HG02870 (cell line): Measurements from ENCODE around the gene RTN4RL1.
A peak's percentile ranks its signal among the peaks of the same experiment; 100 is the strongest.

Experiments
- ATAC-seq: cut with Tn5 transposase; IDR thresholded peaks from one replicate; pipeline ENCODE4 v1.9.1; 2021; ENCODE audit warnings: mild to moderate bottlenecking, moderate library complexity; ENCODE audit not compliant: unreplicated experiment

RTN4RL1 gene

GRCh38 chr17:2059547-2060384, 34.6 kb upstream of the RTN4RL1 start:
- no peak for ATAC-seq

- ATAC-seq: no peak
Observed at GRCh38 chr17:2058586-2059546, 33.7 kb upstream of the RTN4RL1 start.

GRCh38 chr17:2057760-2058585, 32.8 kb upstream of the RTN4RL1 start:
- no peak for ATAC-seq

GRCh38 chr17:2057175-2057759, 32.1 kb upstream of the RTN4RL1 start:
- no peak for ATAC-seq

GRCh38 chr17:2056206-2057174, 31.4 kb upstream of the RTN4RL1 start:
- ATAC-seq: no peak

GRCh38 chr17:2055292-2056205, 30.4 kb upstream of the RTN4RL1 start:
- ATAC-seq: no peak

GRCh38 chr17:2054512-2055291, 29.6 kb upstream of the RTN4RL1 start, which contains the start of gene HIC1:
HIC1 (plus strand) TSS chr17:2055103; CDS start chr17:2056691, 1,588 bp downstream.
- ATAC-seq: peak; percentile 29

- ATAC-seq: no peak
Observed at GRCh38 chr17:2054262-2054511, 29.1 kb upstream of the RTN4RL1 start.

GRCh38 chr17:2053380-2054261, 28.5 kb upstream of the RTN4RL1 start:
- ATAC-seq: no peak

GRCh38 chr17:2051933-2052559, 26.9 kb upstream of the RTN4RL1 start:
- no peak for ATAC-seq

GRCh38 chr17:2051061-2051932, 26.2 kb upstream of the RTN4RL1 start:
- no peak for ATAC-seq

- no peak for ATAC-seq
Observed at GRCh38 chr17:2050300-2051060, 25.3 kb upstream of the RTN4RL1 start.

- ATAC-seq: no peak
Observed at GRCh38 chr17:2049333-2050299, 24.5 kb upstream of the RTN4RL1 start.
